HUES48 (cell line): Measurements from ENCODE around the gene AAMDC.

Source experiments
- H3K27ac ChIP-seq: one replicate; pipeline ENCODE4 v1.7.0; 2013; ENCODE audit warnings: low read depth, low read length, inconsistent platforms
- H3K27me3 ChIP-seq: 2 replicates; pipeline ENCODE4 v1.6.1; 2013; ENCODE audit warnings: mild to moderate bottlenecking, low read length; ENCODE audit not compliant: control insufficient read depth, insufficient read depth
- H3K36me3 ChIP-seq: 2 replicates; pipeline ENCODE4 v1.6.1; 2013; ENCODE audit warnings: low read length; ENCODE audit not compliant: control insufficient read depth, insufficient read depth
- H3K4me1 ChIP-seq: 2 replicates; pipeline ENCODE4 v1.6.1; 2013; ENCODE audit warnings: mild to moderate bottlenecking, low read length; ENCODE audit not compliant: control insufficient read depth, insufficient read depth
- H3K4me3 ChIP-seq: 2 replicates; pipeline ENCODE4 v1.5.1; 2013; ENCODE audit warnings: mild to moderate bottlenecking, low read depth, low read length
- H3K9ac ChIP-seq: 2 replicates; pipeline ENCODE4 v1.6.1; 2013; ENCODE audit warnings: mild to moderate bottlenecking, low read depth, low read length, moderate library complexity
- H3K9me3 ChIP-seq: 2 replicates; pipeline ENCODE4 v1.6.1; 2013; ENCODE audit warnings: low read length; ENCODE audit not compliant: control insufficient read depth, insufficient read depth

The AAMDC gene

DNA sequence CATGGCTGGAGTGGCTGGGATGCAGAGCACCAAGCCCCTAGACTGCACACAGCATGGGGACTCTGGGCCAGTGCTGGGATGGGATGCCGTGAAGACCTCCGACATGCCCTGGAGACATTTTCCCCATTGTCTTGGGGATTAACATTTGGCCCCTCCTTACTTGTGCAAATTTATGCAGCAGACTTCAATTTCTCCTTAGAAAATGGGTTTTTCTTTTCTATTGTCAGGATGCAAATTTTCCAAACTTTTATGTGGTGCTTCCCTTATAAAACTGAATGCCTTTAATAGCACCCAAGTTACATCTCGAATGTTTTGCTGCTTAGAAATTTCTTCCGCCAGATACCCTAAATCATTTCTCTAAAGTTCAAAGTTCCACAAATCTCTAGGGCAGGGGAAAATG is 29.6 kb upstream of the AAMDC start:
- H3K27me3 ChIP-seq: no peaks in the 10 kb centered on the region
- no peak overlapping the region for H3K4me3 ChIP-seq
- H3K9me3 ChIP-seq: peaks cover 22% of the 10 kb centered on the region
- H3K27ac ChIP-seq: no peak overlapping the region
- H3K9ac ChIP-seq: no peak overlapping the region
- H3K4me1 ChIP-seq: peaks cover 22% of the 10 kb centered on the region
- H3K36me3 ChIP-seq: peaks cover 16% of the 10 kb centered on the region

DNA sequence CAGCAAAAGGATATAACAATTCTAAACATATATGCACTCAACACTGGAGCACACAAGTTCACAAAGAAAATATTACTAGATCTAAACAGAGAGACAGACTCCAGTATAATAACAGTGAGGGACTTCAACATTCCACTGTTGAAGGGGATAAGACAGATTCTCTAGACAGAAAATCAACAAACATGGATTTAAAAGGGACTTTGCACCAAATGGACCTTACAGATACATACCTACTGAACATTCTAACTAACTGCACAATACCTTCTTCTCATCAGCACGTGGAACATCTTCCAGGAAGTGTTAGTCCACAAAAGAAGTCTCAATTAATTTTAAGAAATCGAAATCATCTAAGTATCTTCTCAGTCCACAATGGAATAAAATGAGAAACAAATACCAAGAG is 27.0 kb upstream of the AAMDC start:
- Histone ChIP-seq H3K4me3 (no peak overlapping the region), H3K27ac (no peak overlapping the region), H3K9ac (no peak overlapping the region), H3K9me3 (peaks cover 22% of the 10 kb centered on the region), H3K36me3 (peaks cover 16% of the 10 kb centered on the region), H3K27me3 (no peaks in the 10 kb centered on the region), H3K4me1 (0 out of 2 replicates have a peak, but pooled peaks cover 2% of the 10 kb centered on the region)

GRCh38 chr11:77799338-77799737 is 21.6 kb upstream of the AAMDC start:
- no peaks in the 10 kb centered on the region; the same call in 1 of the 2 replicates for H3K36me3 ChIP-seq
- no peak overlapping the region for H3K9ac ChIP-seq
- no peaks in the 10 kb centered on the region; the same call in 1 of the 2 replicates for H3K4me1 ChIP-seq
- no peaks in the 10 kb centered on the region for H3K9me3 ChIP-seq
- no peak overlapping the region for H3K27ac ChIP-seq
- no peak overlapping the region for H3K4me3 ChIP-seq
- H3K27me3 ChIP-seq: no peaks in the 10 kb centered on the region

- Histone ChIP-seq H3K4me1 (no peaks in the 10 kb centered on the region; the same call in 1 of the 2 replicates), H3K27ac (no peak overlapping the region), H3K9ac (no peak overlapping the region), H3K4me3 (no peak overlapping the region), H3K27me3 (no peaks in the 10 kb centered on the region), H3K9me3 (no peaks in the 10 kb centered on the region), H3K36me3 (no peaks in the 10 kb centered on the region; the same call in none of the 2 replicates)
These were observed 20.5 kb upstream of the AAMDC start for GRCh38 chr11:77800449-77800848.

GRCh38 chr11:77801477-77801876 is 19.5 kb upstream of the AAMDC start:
- Histone ChIP-seq H3K27me3 (no peaks in the 10 kb centered on the region), H3K36me3 (no peaks in the 10 kb centered on the region; the same call in none of the 2 replicates), H3K9ac (no peak overlapping the region), H3K4me1 (no peaks in the 10 kb centered on the region; the same call in 1 of the 2 replicates), H3K4me3 (no peak overlapping the region), H3K27ac (no peak overlapping the region), H3K9me3 (no peaks in the 10 kb centered on the region)

DNA sequence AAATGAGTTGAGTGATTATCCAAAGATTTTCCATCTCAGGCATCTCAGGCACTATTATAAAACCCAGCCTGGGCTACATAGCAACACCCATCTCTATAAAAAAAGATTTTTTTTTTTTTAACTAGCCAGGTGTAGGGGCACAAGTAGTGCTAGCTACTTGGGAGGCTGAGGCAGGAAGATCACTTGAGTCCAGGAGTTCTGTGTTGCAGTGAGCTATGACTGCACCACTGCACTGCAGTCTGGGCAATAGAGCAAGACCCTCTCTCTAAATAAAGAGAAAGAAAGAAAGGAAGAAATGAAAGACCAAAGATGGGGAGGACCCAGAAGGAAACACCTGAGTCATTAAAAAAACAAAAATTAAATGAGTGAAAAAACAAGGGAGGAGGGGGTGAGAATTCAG is 14.5 kb upstream of the AAMDC start:
- no peaks in the 10 kb centered on the region; the same call in none of the 2 replicates for H3K36me3 ChIP-seq
- no peak overlapping the region for H3K9ac ChIP-seq
- no peaks in the 10 kb centered on the region for H3K27me3 ChIP-seq
- H3K4me1 ChIP-seq: no peaks in the 10 kb centered on the region; the same call in 1 of the 2 replicates
- H3K9me3 ChIP-seq: no peaks in the 10 kb centered on the region
- no peak overlapping the region for H3K27ac ChIP-seq
- no peak overlapping the region for H3K4me3 ChIP-seq

DNA sequence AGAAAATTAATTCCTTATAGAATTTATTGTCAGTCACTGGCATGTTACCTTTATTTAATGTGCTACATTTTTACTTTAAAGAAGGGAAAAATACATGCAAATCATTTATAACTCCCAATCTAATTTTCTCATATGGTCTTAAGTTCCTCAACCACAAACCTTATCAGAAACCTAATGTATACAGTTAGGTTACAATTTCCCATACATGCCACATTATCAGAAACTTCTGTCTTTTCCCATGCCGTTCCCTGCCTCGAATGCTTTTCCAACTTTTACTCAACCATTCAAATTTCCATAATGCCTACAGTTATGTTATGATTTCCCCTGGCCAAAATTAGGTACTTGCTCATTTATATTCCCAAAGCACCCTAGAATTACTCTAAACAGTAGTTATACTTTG is 14.0 kb upstream of the AAMDC start:
- Histone ChIP-seq H3K4me1 (no peaks in the 10 kb centered on the region; the same call in 1 of the 2 replicates), H3K4me3 (no peak overlapping the region), H3K27me3 (no peaks in the 10 kb centered on the region), H3K27ac (no peak overlapping the region), H3K9ac (no peak overlapping the region), H3K9me3 (no peaks in the 10 kb centered on the region), H3K36me3 (no peaks in the 10 kb centered on the region; the same call in none of the 2 replicates)

DNA sequence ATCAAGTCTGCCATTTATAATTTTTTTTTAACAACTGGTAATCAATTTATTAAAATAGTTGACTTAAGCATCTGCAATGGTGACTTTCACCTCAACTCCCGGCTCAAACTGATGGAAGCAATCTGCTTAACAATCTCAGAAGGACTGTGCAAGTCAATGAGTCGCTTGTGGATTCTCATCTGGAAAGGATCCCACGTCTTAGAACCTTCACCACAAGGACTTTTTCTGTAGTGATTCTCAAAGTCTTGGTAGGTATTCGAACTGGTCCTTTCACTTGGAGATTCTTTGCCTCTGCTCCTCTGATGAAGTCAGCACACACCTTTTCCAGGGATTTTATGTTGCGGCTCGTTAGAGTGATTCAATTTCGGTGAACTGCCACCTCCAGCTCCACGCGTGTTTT is 7.7 kb upstream of the AAMDC start:
- no peak overlapping the region for H3K27ac ChIP-seq
- H3K4me3 ChIP-seq: no peak overlapping the region
- H3K4me1 ChIP-seq: peaks cover 3% of the 10 kb centered on the region; the same call in 1 of the 2 replicates
- H3K9ac ChIP-seq: no peak overlapping the region
- H3K9me3 ChIP-seq: no peaks in the 10 kb centered on the region
- no peaks in the 10 kb centered on the region for H3K27me3 ChIP-seq
- H3K36me3 ChIP-seq: peaks cover 10% of the 10 kb centered on the region; the same call in 1 of the 2 replicates

DNA sequence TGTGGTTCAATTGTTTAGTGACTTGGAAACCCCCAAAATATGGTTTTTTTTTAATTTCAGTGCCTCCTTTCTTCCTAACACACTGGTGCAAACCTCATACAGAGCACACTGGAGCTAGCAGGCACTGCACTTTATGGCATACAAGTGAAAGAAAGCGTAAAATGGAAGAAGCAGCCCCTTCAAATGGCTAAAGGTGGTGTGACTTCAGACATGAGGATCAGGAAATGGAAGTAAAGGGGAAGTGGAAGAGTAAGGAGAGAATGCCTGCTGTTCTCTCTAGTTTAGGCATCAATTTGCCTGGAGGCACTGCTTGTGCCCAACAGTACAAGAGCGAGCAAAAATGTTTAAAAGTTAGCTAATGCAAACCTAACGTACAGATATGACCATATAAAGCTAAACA is 6.1 kb upstream of the AAMDC start:
- H3K9ac ChIP-seq: no peak overlapping the region
- H3K9me3 ChIP-seq: no peaks in the 10 kb centered on the region
- H3K27ac ChIP-seq: no peak overlapping the region
- H3K4me1 ChIP-seq: peaks cover 3% of the 10 kb centered on the region; the same call in 1 of the 2 replicates
- no peaks in the 10 kb centered on the region for H3K27me3 ChIP-seq
- peaks cover 10% of the 10 kb centered on the region; the same call in 1 of the 2 replicates for H3K36me3 ChIP-seq
- H3K4me3 ChIP-seq: no peak overlapping the region

- H3K9ac ChIP-seq: no peak overlapping the region
- no peak overlapping the region for H3K27ac ChIP-seq
- H3K36me3 ChIP-seq: peaks cover 10% of the 10 kb centered on the region; the same call in 1 of the 2 replicates
- H3K4me3 ChIP-seq: no peak overlapping the region
- no peaks in the 10 kb centered on the region for H3K9me3 ChIP-seq
- H3K27me3 ChIP-seq: no peaks in the 10 kb centered on the region
- peaks cover 3% of the 10 kb centered on the region; the same call in 1 of the 2 replicates for H3K4me1 ChIP-seq
These were observed 5.5 kb upstream of the AAMDC start for GRCh38 chr11:77815459-77815858.

- Histone ChIP-seq H3K9me3 (no peaks in the 10 kb centered on the region), H3K4me1 (peaks cover 3% of the 10 kb centered on the region; the same call in 1 of the 2 replicates), H3K27ac (peak overlapping the region; percentile 92), H3K27me3 (no peaks in the 10 kb centered on the region), H3K9ac (peak overlapping the region; percentile 91), H3K4me3 (peak overlapping the region; percentile 90), H3K36me3 (no peaks in the 10 kb centered on the region)
These were observed 1.5 kb upstream of the AAMDC start for GRCh38 chr11:77819411-77819920.
